T-helper 2 cell treated with Interferon-gamma antibody and Interleukin-4, amounts not matched to agents 5 μg/mL and 100 μg/mL, for 36 hours (primary cell): ENCODE data around the gene ZFYVE28.

ENCODE experiments used
- DNase-seq: peaks from one replicate; pipeline ENCODE4 v3.0.0; 2021; ENCODE audit warnings: low spot score
- H3K27ac Mint-ChIP-seq: one replicate; pipeline ENCODE4 v1.8.0; 2021; ENCODE audit warnings: mild to moderate bottlenecking, mixed read lengths
- H3K27me3 Mint-ChIP-seq: one replicate; pipeline ENCODE4 v1.8.0; 2021; ENCODE audit warnings: low read depth, mixed read lengths
- H3K36me3 Mint-ChIP-seq: one replicate; pipeline ENCODE4 v1.8.0; 2021; ENCODE audit warnings: low read depth, mixed read lengths
- H3K4me1 Mint-ChIP-seq: one replicate; pipeline ENCODE4 v1.8.0; 2021; ENCODE audit warnings: low read depth, mixed read lengths
- H3K4me3 Mint-ChIP-seq: one replicate; pipeline ENCODE4 v1.8.0; 2022; ENCODE audit warnings: mild to moderate bottlenecking, moderate library complexity, mixed read lengths
- H3K9me3 Mint-ChIP-seq: one replicate; pipeline ENCODE4 v1.8.0; 2021; ENCODE audit warnings: mixed read lengths

Gene ZFYVE28

GRCh38 chr4:2290974-2291704, 127.3 kb downstream of the ZFYVE28 start:
- Mint-ChIP-seq H3K9me3 (no peaks in the 10 kb centered on the region), H3K27ac (peak overlapping the region; percentile 64), H3K27me3 (peaks cover 11% of the 10 kb centered on the region), H3K4me1 (peaks cover 14% of the 10 kb centered on the region), H3K36me3 (peaks cover 4% of the 10 kb centered on the region), H3K4me3 (peak overlapping the region; percentile 78)
- DNase-seq: peak; percentile 41

GRCh38 chr4:2290488-2290887, 128.0 kb downstream of the ZFYVE28 start:
- peak overlapping the region; percentile 64 for H3K27ac Mint-ChIP-seq
- H3K4me1 Mint-ChIP-seq: peaks cover 12% of the 10 kb centered on the region
- peaks cover 8% of the 10 kb centered on the region for H3K27me3 Mint-ChIP-seq
- peak overlapping the region; percentile 78 for H3K4me3 Mint-ChIP-seq
- H3K36me3 Mint-ChIP-seq: peaks cover 4% of the 10 kb centered on the region
- DNase-seq: no peak
- no peaks in the 10 kb centered on the region for H3K9me3 Mint-ChIP-seq

GRCh38 chr4:2289955-2290333, 128.5 kb downstream of the ZFYVE28 start:
- Mint-ChIP-seq H3K27ac (no peak overlapping the region), H3K27me3 (peaks cover 6% of the 10 kb centered on the region), H3K9me3 (no peaks in the 10 kb centered on the region), H3K4me1 (peaks cover 13% of the 10 kb centered on the region), H3K4me3 (peak overlapping the region; percentile 42), H3K36me3 (peaks cover 4% of the 10 kb centered on the region)
- no peak for DNase-seq

- peak overlapping the region; percentile 42 for H3K4me3 Mint-ChIP-seq
- H3K36me3 Mint-ChIP-seq: peaks cover 4% of the 10 kb centered on the region
- H3K27ac Mint-ChIP-seq: no peak overlapping the region
- H3K4me1 Mint-ChIP-seq: peaks cover 13% of the 10 kb centered on the region
- no peak for DNase-seq
- H3K27me3 Mint-ChIP-seq: peaks cover 6% of the 10 kb centered on the region
- H3K9me3 Mint-ChIP-seq: no peaks in the 10 kb centered on the region
Observed at GRCh38 chr4:2289311-2289954, 129.0 kb downstream of the ZFYVE28 start.

- Mint-ChIP-seq H3K27me3 (peaks cover 6% of the 10 kb centered on the region), H3K4me1 (peaks cover 16% of the 10 kb centered on the region), H3K36me3 (peaks cover 4% of the 10 kb centered on the region), H3K4me3 (no peak overlapping the region), H3K27ac (no peak overlapping the region), H3K9me3 (no peaks in the 10 kb centered on the region)
- DNase-seq: no peak
Observed at GRCh38 chr4:2288051-2288541, 130.3 kb downstream of the ZFYVE28 start.

GRCh38 chr4:2287594-2287915, 130.9 kb downstream of the ZFYVE28 start:
- H3K27ac Mint-ChIP-seq: no peak overlapping the region
- H3K4me1 Mint-ChIP-seq: peaks cover 19% of the 10 kb centered on the region
- H3K27me3 Mint-ChIP-seq: peaks cover 3% of the 10 kb centered on the region
- DNase-seq: no peak
- peaks cover 4% of the 10 kb centered on the region for H3K36me3 Mint-ChIP-seq
- no peak overlapping the region for H3K4me3 Mint-ChIP-seq
- H3K9me3 Mint-ChIP-seq: no peaks in the 10 kb centered on the region

GRCh38 chr4:2286904-2287593, 131.4 kb downstream of the ZFYVE28 start:
- Mint-ChIP-seq H3K4me1 (peaks cover 25% of the 10 kb centered on the region), H3K27ac (no peak overlapping the region), H3K27me3 (peaks cover 2% of the 10 kb centered on the region), H3K36me3 (peaks cover 4% of the 10 kb centered on the region), H3K9me3 (no peaks in the 10 kb centered on the region), H3K4me3 (no peak overlapping the region)
- DNase-seq: no peak

- Mint-ChIP-seq H3K36me3 (peaks cover 2% of the 10 kb centered on the region), H3K9me3 (no peaks in the 10 kb centered on the region), H3K27me3 (no peaks in the 10 kb centered on the region), H3K4me3 (no peak overlapping the region), H3K4me1 (peaks cover 30% of the 10 kb centered on the region), H3K27ac (no peak overlapping the region)
- DNase-seq: no peak
Observed at GRCh38 chr4:2285613-2286381, 132.6 kb downstream of the ZFYVE28 start.

- Mint-ChIP-seq H3K4me3 (no peak overlapping the region), H3K36me3 (peaks cover 2% of the 10 kb centered on the region), H3K4me1 (peaks cover 27% of the 10 kb centered on the region), H3K9me3 (no peaks in the 10 kb centered on the region), H3K27ac (no peak overlapping the region), H3K27me3 (no peaks in the 10 kb centered on the region)
- DNase-seq: no peak
Observed at GRCh38 chr4:2284934-2285612, 133.4 kb downstream of the ZFYVE28 start.

GRCh38 chr4:2284161-2284933, 134.1 kb downstream of the ZFYVE28 start:
- Mint-ChIP-seq H3K27me3 (no peaks in the 10 kb centered on the region), H3K4me1 (peaks cover 29% of the 10 kb centered on the region), H3K27ac (no peak overlapping the region), H3K36me3 (peaks cover 2% of the 10 kb centered on the region), H3K4me3 (no peak overlapping the region), H3K9me3 (no peaks in the 10 kb centered on the region)
- DNase-seq: no peak

- Mint-ChIP-seq H3K36me3 (peaks cover 2% of the 10 kb centered on the region), H3K27me3 (no peaks in the 10 kb centered on the region), H3K9me3 (no peaks in the 10 kb centered on the region), H3K4me3 (peak overlapping the region; percentile 42), H3K4me1 (peaks cover 29% of the 10 kb centered on the region), H3K27ac (peak overlapping the region; percentile 60)
- DNase-seq: no peak
Observed at GRCh38 chr4:2283199-2283711, 135.2 kb downstream of the ZFYVE28 start.

- Mint-ChIP-seq H3K27ac (peak overlapping the region; percentile 83), H3K36me3 (peaks cover 2% of the 10 kb centered on the region), H3K27me3 (no peaks in the 10 kb centered on the region), H3K4me3 (peak overlapping the region; percentile 69), H3K4me1 (peaks cover 29% of the 10 kb centered on the region), H3K9me3 (no peaks in the 10 kb centered on the region)
- DNase-seq: peak; percentile 71
Observed at GRCh38 chr4:2281575-2282343, 136.7 kb downstream of the ZFYVE28 start.
